Measurements from ENCODE around the gene MRPL38.
"Not testable (repeated sequence)": the region's sequence is repeated elsewhere in the genome, so short reads cannot be mapped to it uniquely, and the experiment has no call there.

MRPL38 gene

DNA sequence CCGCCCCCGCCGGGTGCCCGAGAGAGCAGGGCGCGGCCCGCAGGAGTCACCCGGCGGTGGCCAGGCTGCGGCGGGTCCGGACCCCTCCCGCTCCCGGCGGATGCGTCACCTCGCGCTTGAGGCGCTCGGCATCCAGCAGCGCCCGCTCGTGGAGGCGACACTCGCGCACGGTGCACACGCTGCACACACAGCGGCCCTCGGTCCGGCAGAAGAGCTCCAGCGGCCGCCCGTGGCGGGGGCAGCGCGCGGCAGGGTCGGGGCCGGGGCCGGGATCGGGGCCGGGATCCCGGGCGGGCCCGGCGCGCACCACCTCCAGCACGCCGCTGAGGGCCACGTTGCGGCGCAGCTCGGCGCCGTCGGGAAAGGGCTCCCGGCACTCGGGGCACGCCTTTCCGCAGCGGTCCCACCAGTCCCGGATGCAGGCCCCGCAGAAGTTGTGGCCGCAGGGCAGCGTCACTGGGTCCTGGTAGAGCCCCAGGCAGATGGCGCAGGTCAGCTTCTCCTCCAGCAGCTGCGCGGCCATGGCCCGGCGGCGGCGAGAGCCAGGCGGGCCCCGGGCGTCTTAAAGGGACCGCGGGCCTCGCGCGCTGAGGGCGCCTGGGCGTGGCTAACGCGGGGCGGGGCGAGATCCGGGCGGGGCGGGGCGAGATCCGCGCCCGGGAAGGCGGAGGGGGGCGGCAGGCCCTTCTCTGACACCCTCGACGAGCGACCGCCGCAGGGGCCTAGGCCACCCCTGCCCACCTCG, 8.1 kb downstream of the MRPL38 start, which contains the start of gene TRIM65:
TSS of gene TRIM65 (minus strand) at position 537 of the 745 bp plus-strand sequence. CDS start at position 523, 14 bp downstream.
- peak; percentile 94 for DNase-seq (ENCODE audit: low read depth)

DNA sequence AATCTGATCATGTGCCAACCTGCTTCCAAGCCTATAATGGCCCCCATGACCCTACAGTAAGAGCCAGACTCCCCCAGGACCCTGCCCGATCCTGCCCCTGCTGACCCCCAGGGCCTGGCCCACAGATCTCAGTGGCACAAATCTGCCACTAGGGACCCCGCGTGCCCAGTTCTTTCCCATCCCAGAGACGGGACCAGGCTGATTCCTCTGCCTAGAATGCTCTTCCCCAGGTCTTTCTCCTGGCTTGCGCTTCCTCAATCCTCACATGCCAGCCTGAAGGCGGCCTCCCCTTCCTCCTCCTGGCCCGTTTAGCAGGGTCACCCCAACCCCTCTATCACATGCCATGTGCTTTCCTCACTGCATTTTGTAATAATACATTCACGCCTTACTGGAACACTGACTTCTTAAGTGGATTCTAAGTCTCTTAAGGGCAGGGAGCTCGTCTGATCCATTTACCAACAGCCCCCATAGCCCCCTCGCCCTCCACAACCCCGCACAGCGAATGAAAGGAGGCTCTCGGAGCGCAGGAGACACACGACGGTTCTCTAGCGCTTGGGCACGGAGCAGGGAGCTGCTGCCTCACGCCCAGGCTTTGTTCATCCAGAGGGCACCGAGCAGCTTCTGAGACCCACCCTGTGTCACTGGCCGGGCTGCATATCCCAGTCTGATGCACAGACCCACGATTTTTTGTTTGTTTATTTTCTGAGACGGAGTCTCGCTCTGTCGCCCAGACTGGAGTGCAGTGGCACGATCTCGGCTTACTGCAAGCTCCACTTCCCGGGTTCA, 9.1 kb downstream of the MRPL38 start:
- DNase-seq (ENCODE audit: low read depth): peak; percentile 56

DNA sequence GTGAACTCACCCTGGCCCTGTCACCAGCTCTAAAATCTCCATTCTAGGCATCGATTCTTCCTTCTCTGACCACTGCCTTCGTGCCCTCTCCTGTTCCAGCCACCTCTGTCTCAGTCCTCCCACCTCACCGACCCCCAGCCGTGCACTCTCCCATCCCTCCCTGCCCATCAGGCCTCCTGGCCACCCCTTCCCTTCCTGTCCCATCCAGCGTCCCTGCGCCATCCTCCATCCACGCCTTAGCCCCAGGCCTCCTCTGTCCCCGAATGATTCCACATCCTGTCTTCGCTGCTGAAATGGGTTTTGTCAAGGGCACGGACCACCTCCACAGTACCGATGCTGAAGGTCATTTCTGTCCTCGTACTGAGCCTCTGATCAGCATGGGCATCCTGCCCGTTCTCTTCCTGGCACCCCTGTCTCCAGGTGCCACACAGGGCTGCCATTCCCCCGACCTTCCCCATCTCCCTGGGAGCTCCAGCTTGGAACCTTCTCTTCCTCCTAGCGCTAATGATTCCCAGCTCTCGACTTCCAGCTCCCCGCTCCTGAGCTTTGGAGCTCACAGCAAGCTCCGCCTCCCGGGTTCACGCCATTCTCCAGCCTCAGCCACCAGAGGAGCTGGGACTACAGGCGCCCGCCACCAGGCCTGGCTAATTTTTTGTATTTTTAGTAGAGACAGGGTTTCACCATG, 10.5 kb downstream of the MRPL38 start:
- no peak for DNase-seq (ENCODE audit: low read depth)

DNA sequence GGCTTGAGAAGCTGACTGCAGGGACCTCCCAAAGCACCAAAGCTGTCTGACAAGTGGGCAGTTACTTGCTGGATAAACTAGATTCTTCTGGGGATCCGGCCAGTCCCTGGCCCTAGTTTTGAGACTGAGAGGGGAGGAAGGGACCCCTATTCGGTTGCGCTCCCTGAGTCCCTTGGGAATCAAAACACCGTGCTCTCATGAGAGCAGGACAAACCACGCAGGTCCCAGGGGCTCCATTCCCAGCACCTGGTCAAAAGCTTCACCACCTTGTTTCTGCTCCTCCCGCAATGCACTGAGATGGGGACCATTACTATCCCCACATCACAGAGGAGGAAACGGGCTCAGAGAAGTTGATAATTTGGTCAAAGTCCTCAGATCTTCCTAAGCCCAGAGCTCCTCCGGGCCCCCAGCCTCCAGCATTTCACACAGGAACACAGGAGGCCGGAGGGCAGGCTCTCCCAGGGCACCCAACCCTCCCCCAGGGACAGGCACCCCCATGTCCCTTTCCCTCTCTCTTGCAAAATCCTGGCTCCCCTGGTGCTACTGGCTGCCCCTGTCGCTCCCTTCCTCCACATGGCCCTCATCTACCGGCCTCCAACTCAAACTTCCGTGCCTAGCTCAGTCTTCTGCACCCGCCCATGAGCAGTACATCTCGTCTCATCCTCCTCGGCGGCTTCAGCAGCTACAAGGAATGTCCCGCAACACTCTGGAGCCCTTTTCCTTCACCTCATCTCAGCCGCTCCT, 11.2 kb downstream of the MRPL38 start:
- no peak for DNase-seq (ENCODE audit: low read depth)

DNA sequence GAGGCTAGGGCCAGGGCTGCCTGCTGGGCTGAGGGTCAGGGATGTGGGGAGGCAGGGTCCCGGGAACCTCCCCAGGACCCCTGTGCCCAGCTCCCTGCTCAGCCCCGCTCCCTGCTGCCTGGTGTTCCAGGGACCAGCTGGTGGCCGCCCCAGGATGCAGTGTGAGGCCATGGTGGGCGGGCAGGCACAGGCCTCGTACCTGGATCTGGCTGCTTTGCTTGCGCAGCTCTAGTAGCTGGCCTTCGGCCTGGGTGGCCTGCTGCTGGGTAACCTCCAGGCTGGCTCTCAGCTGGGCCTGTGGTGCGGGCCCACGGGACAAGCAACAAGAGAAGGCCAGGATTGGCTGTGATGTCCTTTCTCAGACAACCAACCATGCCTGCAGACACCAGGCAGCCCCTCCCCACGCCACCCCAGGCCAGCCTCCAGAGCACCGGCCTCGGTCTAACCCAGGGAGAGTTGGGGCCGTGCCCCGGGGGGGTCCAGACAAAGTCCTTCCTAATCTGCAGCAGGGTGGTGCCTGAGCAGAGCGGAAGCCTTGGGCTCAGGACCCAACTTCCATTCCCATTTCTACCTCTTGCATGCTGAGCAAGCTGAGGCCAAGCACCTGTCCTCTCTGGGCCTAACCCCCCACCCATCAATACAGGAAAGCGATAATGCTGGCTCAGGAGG, 12.0 kb downstream of the MRPL38 start:
- DNase-seq (ENCODE audit: low read depth): no peak

DNA sequence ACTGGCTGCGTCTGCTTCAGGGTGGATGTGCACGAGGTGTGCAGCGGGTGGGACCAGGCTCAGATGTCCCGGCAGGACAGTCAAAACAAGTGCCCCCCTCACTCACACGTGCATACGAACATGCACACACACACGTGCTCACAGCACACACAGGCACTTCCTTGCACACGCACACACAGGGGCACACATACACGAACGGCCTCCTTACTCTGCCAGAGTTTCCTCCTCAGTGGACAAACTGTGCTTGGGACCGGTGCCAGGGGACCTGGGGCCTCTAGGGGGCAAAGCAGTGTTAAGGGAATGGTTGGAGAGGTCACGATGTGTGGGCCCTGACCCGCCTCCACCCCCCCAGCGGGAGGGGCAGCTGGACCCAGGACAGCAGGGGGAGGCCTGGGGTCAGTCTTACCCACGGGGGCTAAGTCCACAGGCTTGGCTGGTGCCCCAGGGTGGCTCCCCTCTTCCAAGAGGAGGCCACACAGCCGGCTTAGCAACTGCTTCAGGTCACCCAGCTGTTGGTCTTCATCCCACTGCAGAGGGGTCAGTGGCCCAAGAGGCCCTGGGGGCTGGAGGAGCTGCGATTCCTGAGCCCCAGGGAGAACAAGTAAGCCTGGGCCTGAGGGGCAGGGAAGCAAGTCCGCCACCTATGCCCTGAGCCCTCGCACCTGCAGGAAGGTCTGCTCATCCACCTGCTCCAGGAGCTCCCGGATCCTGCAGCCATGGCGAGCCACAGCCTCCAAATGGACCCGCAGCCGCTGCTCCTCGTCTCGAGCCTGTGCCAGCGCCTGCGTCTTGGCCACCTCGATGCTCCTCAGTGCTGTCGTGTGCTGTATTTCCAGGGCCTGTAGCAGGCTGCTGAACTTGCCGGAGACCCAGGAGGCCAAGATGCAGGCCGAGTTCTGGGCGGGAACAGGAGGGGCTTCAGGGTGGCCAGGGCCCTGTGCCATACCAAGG, 12.8 kb downstream of the MRPL38 start:
- DNase-seq (ENCODE audit: low read depth): no peak

DNA sequence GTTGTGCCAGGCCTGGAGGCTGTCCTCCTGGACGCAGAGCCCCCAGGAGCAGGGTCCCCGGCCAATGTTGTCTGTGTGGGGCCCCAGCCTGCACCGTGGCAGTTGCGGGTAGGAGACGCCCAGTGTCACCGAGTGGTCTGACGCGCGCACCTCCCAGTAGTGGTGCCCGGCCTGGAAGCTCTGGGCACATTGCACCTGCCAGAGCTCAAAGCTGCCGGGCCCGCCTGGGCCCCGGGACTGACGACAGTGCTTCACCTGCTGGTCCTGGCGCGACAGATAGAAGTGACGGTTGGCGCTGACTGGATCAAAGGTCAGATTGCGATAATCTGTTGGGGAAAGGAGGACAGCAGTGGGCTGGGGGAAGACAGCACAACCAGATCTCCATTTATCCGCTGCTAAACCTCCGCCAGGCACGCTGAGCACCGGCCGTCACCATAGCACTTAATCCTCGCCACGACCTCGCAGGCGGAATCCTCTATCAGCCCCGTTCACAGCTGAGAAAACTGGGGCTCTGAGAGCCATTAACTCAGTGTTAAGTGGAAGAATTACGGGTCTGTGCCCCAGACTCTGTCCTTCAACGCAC, 13.6 kb downstream of the MRPL38 start:
- DNase-seq (ENCODE audit: low read depth): no peak

DNA sequence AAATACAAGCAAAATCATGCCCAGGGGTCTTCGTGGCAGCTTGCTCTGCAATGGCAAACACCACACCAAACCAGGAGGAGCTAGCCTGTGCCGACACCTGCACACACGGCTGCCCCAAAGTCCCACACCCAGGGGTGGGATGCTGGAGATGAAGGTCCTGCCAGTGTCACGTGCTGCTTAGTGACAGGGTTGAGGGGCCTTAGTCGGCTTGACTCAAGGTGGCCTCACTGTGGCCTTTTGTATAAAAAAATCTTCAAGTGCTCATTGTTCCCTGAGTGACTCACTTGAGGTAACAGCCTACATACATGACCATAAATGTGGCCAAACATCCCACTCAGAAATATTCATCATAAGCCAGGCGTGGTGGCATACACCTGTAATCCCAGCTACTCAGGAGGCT, 15.2 kb downstream of the MRPL38 start:
- peak; percentile 37 for DNase-seq (ENCODE audit: low read depth)

DNA sequence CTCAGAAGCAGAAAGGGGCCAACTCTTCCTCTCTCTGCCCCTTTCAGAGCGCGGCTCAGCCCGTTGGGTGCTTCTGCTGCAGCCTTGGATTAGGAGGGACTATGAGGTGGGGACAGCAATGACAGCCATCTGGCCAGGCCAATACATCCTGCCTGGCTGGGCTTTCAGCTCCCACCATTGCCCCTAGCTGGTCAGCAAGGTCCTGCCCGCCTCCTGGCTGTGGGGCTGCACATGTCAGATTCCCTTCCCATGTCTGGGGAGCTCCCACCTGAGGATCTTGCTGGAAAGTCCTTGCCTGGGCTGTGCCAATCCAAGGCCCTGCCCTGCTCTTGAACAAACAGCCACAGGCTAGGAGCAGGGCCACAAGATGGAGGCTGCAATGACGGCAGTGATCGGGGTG, 16.2 kb downstream of the MRPL38 start:
- DNase-seq (ENCODE audit: low read depth): no peak

DNA sequence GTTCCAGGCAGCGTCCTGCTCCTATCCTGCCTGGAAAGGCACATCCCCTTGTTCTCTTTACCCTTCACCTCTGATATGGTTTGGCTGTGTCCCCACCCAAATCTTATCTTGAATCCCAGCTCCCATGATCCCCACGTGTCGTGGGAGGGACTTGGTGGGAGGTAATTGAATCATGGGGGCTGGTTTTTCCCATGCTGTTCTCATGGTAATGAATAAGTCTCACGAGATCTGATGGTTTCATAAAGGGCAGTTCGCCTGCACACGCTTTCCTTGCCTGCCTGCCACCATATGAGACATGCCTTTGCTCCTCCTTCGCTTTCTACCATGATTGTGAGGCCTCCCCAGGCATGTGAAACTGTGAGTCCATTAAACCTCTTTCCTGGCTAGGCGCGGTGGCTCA, 18.8 kb downstream of the MRPL38 start:
- DNase-seq (ENCODE audit: low read depth): not testable (repeated sequence)

DNA sequence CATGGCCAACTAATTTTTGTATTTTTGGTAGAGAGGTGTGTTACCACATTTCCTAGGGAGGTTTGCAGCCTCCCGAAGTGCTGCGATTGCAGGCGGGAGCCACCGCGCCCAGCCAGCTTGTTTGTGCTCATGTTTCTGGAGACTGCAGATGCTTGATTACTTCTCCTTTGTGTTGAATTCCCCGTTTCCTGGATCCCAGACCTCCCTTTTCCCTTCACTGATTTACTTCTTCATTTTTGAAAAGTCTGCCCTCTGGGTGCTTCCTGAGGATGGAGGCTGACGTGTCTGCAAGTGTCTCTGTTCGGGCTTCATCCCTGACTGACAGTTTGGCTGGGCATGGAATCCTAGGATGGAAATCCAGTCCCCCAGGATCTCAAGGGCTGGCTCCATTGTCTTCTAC, 19.3 kb downstream of the MRPL38 start:
- no peak for DNase-seq (ENCODE audit: low read depth)

DNA sequence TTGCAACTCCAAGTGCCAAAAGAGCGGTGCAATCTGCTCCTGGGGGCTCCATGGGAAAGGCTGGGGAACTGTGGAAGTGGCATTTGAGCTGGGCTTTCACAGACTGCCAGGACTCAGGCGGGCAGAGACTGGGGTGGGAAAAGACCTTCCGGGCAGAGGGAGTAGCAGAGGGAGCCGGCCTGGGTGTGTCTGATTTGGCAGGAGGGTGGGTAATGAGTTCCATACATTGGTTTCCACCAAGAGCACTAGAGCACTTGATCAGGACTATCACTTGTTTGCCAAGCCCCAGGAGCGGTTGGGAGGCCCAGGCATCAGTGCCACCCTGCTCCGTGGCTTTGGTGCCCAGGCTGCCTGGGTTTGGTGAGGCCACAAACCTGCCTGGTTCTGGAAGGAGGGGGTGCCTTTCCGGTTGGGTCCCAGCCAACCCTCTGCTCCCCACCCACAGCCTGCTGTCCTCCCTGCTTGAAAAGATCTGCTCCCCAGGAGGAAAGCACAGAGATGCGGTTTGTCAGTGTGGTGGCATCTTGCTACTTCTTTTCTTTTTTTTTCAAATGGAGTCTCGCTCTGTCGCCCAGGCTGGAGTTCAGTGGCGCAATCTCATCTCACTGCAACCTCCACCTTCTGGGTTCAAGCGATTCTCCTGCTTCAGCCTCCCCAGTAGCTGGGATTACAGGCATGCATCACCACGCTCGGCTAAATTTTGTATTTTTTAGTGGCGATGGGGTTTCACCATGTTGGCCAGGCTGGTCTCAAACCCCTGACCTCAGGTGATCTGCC, 22.8 kb downstream of the MRPL38 start:
- DNase-seq (ENCODE audit: low read depth): no peak

DNA sequence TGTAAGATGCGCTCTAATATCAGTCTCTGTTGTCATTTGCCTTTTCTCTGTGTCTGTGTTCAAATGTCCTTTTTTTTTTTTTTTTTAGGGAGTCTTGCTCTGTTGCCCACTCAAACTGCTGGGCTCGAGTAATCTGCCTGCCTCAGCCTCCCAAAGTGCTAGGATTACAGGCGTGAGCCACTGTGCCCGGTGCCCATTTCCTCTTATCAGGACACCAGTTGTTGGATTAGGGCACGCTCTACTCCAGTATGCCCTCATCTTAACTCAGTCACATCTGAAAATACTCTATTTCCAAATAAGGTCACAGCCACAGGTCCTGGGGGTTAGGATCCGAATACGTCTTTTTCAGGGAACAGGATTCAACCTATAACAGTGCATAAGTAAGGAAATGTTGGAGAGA, 24.4 kb downstream of the MRPL38 start:
- no peak for DNase-seq (ENCODE audit: low read depth)

DNA sequence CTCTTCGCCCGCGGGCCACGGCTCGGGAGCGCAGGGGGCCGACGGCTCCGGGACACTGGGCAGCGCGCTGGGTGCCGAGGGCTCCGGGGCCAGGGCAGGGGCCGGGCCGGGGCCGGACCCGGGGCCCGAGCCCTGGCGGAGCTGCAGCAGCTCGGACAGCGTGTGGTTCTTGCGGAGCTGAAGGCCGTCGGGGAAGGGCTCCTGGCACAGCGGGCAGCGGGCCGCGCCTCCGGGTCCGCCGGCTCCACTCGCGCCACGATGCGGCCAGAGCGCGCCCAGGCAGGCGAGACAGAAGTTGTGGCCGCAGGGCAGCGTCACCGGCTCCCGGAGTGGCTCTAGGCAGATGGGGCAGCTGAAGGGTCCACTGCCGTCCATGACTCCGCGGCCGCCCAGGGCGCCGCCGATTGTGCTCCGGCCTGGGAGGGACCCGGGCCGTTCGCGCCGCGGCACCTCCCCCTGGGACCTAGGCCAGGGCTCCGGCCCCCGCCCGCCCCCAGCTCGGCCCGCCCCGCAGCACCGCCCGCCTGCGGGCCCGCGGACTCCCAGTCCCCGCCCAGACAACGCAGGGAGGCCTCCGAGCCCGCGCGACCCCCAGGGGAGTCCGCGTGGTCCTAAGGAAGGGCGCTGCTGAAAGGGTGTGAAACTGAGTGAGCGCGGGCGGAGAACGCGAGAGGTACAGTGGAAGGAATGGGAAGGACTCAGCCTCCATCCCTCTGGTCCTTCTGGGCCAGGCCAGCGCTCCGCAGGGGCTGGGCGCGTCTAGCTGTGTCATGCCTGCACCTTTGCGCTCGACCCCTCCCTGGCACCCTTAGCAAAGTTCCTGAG, 26.3 kb downstream of the MRPL38 start, which contains the start of gene TRIM47:
TSS of gene TRIM47 (minus strand) at position 408 of the 825 bp plus-strand sequence. CDS start at position 375, 33 bp downstream.
- peak; percentile 69 for DNase-seq (ENCODE audit: low read depth)

DNA sequence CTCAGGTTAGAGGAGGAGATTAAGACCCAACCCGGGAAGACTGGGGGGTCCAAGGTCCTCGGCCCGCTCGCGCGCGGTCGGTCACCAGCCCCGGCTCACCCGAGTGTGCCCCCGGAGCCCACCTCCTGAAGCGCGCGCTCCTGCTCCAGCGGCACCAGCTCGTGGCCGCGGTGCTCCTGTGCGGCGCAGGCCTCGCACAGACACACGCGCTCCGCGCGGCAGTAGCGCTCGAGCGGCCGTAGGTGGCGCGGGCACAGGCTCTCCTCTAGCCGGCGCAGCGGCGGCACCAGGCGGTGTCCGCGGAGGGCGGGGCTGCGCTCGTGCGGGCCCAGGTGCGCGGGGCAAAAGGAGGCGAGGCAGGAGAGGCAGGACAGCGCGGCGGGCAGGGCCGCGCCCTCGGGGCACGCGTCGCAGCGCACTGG, 26.9 kb downstream of the MRPL38 start:
- DNase-seq (ENCODE audit: low read depth): peak; percentile 88

DNA sequence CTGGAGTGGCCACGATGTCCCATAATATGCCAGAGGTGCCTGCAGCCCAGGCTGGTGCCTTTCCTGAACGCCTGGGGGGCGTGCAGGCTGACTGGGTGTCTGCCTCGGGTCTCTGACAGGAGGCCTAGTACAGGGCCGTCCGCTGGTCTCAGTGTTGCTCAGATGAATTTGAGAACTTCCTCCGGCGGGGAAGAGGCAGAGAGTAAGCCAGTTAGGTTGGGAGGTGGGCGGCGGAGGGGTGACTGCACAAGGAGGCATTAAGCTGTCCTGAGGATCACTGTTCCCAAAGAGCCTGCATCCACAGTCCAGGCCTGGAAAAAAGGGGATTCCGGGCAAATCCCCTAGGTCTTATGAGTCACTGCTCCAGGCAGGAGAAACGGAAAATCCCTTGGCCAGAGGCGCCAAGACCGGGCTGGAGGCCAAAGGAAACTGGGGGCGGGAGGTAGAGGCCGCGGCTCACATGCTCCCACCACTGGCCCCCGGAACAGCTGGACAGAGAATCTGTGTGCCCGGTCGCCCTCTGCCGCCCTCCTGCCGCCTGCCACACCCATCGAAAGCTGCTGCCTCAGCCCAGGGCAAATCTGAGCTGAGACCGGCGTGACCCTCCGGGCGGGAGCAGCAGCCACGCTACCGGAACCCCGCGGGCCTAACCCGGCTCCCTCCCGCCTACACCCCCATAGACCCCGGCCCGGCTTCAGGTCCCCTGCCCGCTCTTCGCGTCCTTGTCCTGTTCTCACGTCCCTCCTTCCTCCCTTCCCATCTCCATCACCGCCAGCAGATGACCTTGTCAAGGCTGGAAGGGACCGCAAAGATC, 27.5 kb downstream of the MRPL38 start:
- peak; percentile 98 for DNase-seq (ENCODE audit: low read depth)

Data from ELR (cell line).